ENCODE measurements around the gene ZNF189. TPM values are rescaled to one million over a fixed set of nuclear protein-coding genes. Genes with fewer than 3 reads are reported as not detected.

The ZNF189 gene
- total and polyA plus RNA-seq, 2 donors (not counting 3 experiments of a cell fraction or from before 2014, with no cell fraction given) = 3.3 to 14.6 TPM

- Histone ChIP-seq H3K4me3 (replicated peaks in 1 of 3; ENCODE audit: insufficient read depth in 1 of 3, low read depth in 1 of 3, low read length in 3 of 3) (peak overlapping the region; percentile 66 to 86 (median 74)), H2AFZ (ENCODE audit: low read depth, low read length) (peak overlapping the region; percentile 66), H4K20me1 (replicated peaks; ENCODE audit: control insufficient read depth, extremely low read depth, insufficient read depth, low read length) (no peaks in the 10 kb centered on the region), H3K36me3 (ENCODE audit: control insufficient read depth in 2 of 2, extremely low read depth in 1 of 2, insufficient read depth in 2 of 2, low read length in 2 of 2) (peaks cover 10 to 13% of the 10 kb centered on the region in 2 experiments), H3K9ac (replicated peaks; ENCODE audit: extremely low read depth, insufficient read depth, low read length) (peak overlapping the region; percentile 74), H3K4me1 (ENCODE audit: control insufficient read depth, extremely low read depth, insufficient read depth, low read length) (peaks cover 26% of the 10 kb centered on the region), H3K27me3 (ENCODE audit: control insufficient read depth in 2 of 2, insufficient read depth in 2 of 2, low read length in 2 of 2) (no peaks in the 10 kb centered on the region), H3K4me2 (ENCODE audit: insufficient read depth, low read length) (peak overlapping the region; percentile 89), H3K27ac (ENCODE audit: insufficient read depth, low read depth, low read length) (peak overlapping the region; percentile 61), H3K9me3 (replicated peaks; ENCODE audit: control insufficient read depth, insufficient read depth, low read length) (no peaks in the 10 kb centered on the region), H3K79me2 (ENCODE audit: control insufficient read depth, insufficient read depth, low read length) (peaks cover 70% of the 10 kb centered on the region), H3K9me1 (replicated peaks; ENCODE audit: control insufficient read depth, extremely low read depth, insufficient read depth, low read length) (no peaks in the 10 kb centered on the region)
- TSS peak; percentile 20 for BruUV-seq (replicated peaks)
- intact Hi-C loops (cut with micrococcal nuclease) (loop anchor here (1.0 to 5.0 kb wide), 6 partner anchors 11 to 1576 kb away; partner anchors contain the start of genes MSANTD3 and RNF20), dilution Hi-C loops (cut with MboI; ENCODE audit: extremely low pct_ligation_motif_present, low sequenced_read_pairs) (no loop called here)
- CTCF ChIA-PET = interaction anchor here (0.6 to 2.2 kb wide), 8 partner anchors 11 to 1074 kb away, joined by 3 to 22 read pairs (median 3); no protein-coding TSS in a partner anchor
- TF ChIP-seq JUN (IDR thresholded peaks at IDR 0.05; ENCODE audit: borderline replicate concordance, insufficient read depth, insufficient read length, low read depth) (no peak), CTCF (IDR thresholded peaks at IDR 0.05; ENCODE audit: extremely low read depth in 1 of 2, insufficient read depth in 1 of 2, low read depth in 1 of 2, low read length in 2 of 2) (no peak), POLR2A (IDR thresholded peaks at IDR 0.05; ENCODE audit: low read depth, low read length) (no peak), GATA2 (IDR thresholded peaks at IDR 0.05; ENCODE audit: insufficient read depth, insufficient read length, low read depth, low read length) (no peak), FOS (IDR thresholded peaks at IDR 0.05; ENCODE audit: borderline replicate concordance, insufficient read depth, low read length) (no peak), POLR2AphosphoS5 (IDR thresholded peaks at IDR 0.05; ENCODE audit: insufficient read depth, low read depth, low read length) (no peak)
- FAIRE-seq = peak; percentile 12
- POLR2A ChIA-PET = interaction anchor here (0.8 to 1.3 kb wide), 5 partner anchors 10 to 305 kb away, joined by 3 to 8 read pairs (median 5); partner anchors contain the start of gene RNF20
- DNase-seq (ENCODE audit: low read depth, low spot score) = peak; percentile 32
Measured at GRCh38 chr9:101398930-101399642, 435 bp downstream of the ZNF189 start.

Measured in endothelial cell of umbilical vein (primary cell).